IMR-90 (cell line): Measurements from ENCODE around the gene ARSH. TPM values are rescaled to one million over a fixed set of nuclear protein-coding genes. Genes with fewer than 3 reads are reported as not detected.

Experiments
- ATAC-seq: fragments of 200-7000 bp; cut with Tn5 transposase; 2 replicates; pipeline ENCODE4 v1.9.1; 2020; ENCODE audit warnings: low read depth, mild to moderate bottlenecking, moderate library complexity
- BruUV-seq: library from RNA; stranded (reverse); fragments of 400-500 nt; replicated peaks from 2 replicates; lab custom pipeline; 2021; lab: Mats Ljungman, UMichigan
- CTCF ChIA-PET: fragments of 300-600 bp; formaldehyde crosslinking; extraction: SDS; loops from one replicate; lab custom pipeline; 2021; ENCODE audit warnings: antibody characterized with exemption; lab: Yijun Ruan, JAX
- POLR2A ChIA-PET: fragments of 300-600 bp; sonication (Branson Sonifier 250); formaldehyde crosslinking; loops from one replicate; lab custom pipeline; 2022; ENCODE audit warnings: antibody characterized with exemption; ENCODE audit not compliant: unreplicated experiment; lab: Charles Lee
- DNase-seq: peaks from one replicate; pipeline ENCODE4 v3.0.0; 2013
- H2AFZ ChIP-seq: replicated peaks from 2 replicates; pipeline ENCODE3; 2013; ENCODE audit warnings: low read length, mild to moderate bottlenecking; ENCODE audit not compliant: poor library complexity
- H2AK5ac ChIP-seq: 2 replicates; pipeline ENCODE4 v1.6.1; 2013; ENCODE audit warnings: low read depth, low read length, inconsistent platforms
- H2AK9ac ChIP-seq: replicated peaks from 2 replicates; pipeline ENCODE3; 2013; ENCODE audit warnings: mild to moderate bottlenecking, low read depth, low read length, moderate library complexity; ENCODE audit not compliant: poor library complexity
- H2BK120ac ChIP-seq: 2 replicates; pipeline ENCODE4 v1.6.1; 2013; ENCODE audit warnings: low read depth, low read length, inconsistent platforms
- H2BK15ac ChIP-seq: 3 replicates; pipeline ENCODE4 v1.6.1; 2013; ENCODE audit warnings: low read depth, low read length, inconsistent platforms
- H2BK20ac ChIP-seq: 2 replicates; pipeline ENCODE4 v1.6.1; 2013; ENCODE audit warnings: low read depth, mild to moderate bottlenecking, inconsistent platforms, low read length, moderate library complexity
- H2BK5ac ChIP-seq: 2 replicates; pipeline ENCODE4 v1.6.1; 2013; ENCODE audit warnings: mild to moderate bottlenecking, low read depth, low read length, inconsistent platforms; ENCODE audit not compliant: poor library complexity, severe bottlenecking
- H3K14ac ChIP-seq: replicated peaks from 2 replicates; pipeline ENCODE4 v1.6.1; 2013; ENCODE audit warnings: low read depth, low read length, inconsistent platforms
- H3K18ac ChIP-seq: 2 replicates; pipeline ENCODE4 v1.6.1; 2013; ENCODE audit warnings: low read depth, low read length, control low read depth
- H3K23ac ChIP-seq: 2 replicates; pipeline ENCODE4 v1.6.1; 2013; ENCODE audit warnings: low read depth, low read length, inconsistent platforms
- H3K27ac ChIP-seq: 2 replicates; pipeline ENCODE4 v1.5.1; 2013; ENCODE audit warnings: mild to moderate bottlenecking, control low read depth, low read length; ENCODE audit not compliant: insufficient read depth
- H3K27me3 ChIP-seq: 2 replicates; pipeline ENCODE4 v1.6.1; 2013; ENCODE audit warnings: low read length; ENCODE audit not compliant: control insufficient read depth, insufficient read depth
- H3K36me3 ChIP-seq: 2 replicates; pipeline ENCODE4 v1.6.1; 2013; ENCODE audit warnings: low read length, mixed read lengths; ENCODE audit not compliant: control insufficient read depth, insufficient read depth
- H3K4ac ChIP-seq: 2 replicates; pipeline ENCODE4 v1.6.1; 2013; ENCODE audit warnings: low read depth, low read length, inconsistent platforms
- H3K4me1 ChIP-seq: 2 replicates; pipeline ENCODE4 v1.6.1; 2013; ENCODE audit warnings: low read length, mixed read lengths; ENCODE audit not compliant: control insufficient read depth, insufficient read depth
- H3K4me2 ChIP-seq: 2 replicates; pipeline ENCODE4 v1.6.1; 2013; ENCODE audit warnings: low read depth, mild to moderate bottlenecking, control low read depth, low read length, moderate library complexity
- H3K4me3 ChIP-seq: 2 replicates; pipeline ENCODE4 v1.5.1; 2013; ENCODE audit warnings: low read depth, mild to moderate bottlenecking, control low read depth, low read length, moderate library complexity; ENCODE audit not compliant: insufficient read depth
- H3K56ac ChIP-seq: 2 replicates; pipeline ENCODE4 v1.6.1; 2013; ENCODE audit warnings: low read length, inconsistent platforms; ENCODE audit not compliant: insufficient read depth; ENCODE audit errors: extremely low read depth
- H3K79me1 ChIP-seq, 2 experiments: 2 replicates each; pipeline ENCODE4 v1.6.1; 2013; ENCODE audit warnings: low read length in 2 of 2, inconsistent platforms in 1 of 2, low read depth in 1 of 2
- H3K9ac ChIP-seq: 2 replicates; pipeline ENCODE4 v1.6.1; 2013; ENCODE audit warnings: low read depth, low read length, control low read depth
- H3K9me1 ChIP-seq: 2 replicates; pipeline ENCODE4 v1.6.1; 2013; ENCODE audit warnings: low read length, inconsistent platforms; ENCODE audit not compliant: insufficient read depth
- H3K9me3 ChIP-seq: 2 replicates; pipeline ENCODE4 v1.6.1; 2013; ENCODE audit warnings: low read length; ENCODE audit not compliant: control insufficient read depth, insufficient read depth
- H4K20me1 ChIP-seq: 2 replicates; pipeline ENCODE4 v1.6.1; 2013; ENCODE audit warnings: low read length, inconsistent platforms; ENCODE audit not compliant: insufficient read depth
- H4K5ac ChIP-seq: 2 replicates; pipeline ENCODE4 v1.6.1; 2013; ENCODE audit warnings: mild to moderate bottlenecking, low read depth, low read length, control low read depth
- H4K8ac ChIP-seq, 2 experiments: 2 replicates each; pipeline ENCODE4 v1.6.1; 2013; ENCODE audit warnings: low read depth in 2 of 2, low read length in 2 of 2, control low read depth in 1 of 2, inconsistent platforms in 1 of 2
- H4K91ac ChIP-seq: 2 replicates; pipeline ENCODE4 v1.6.1; 2013; ENCODE audit warnings: low read depth, low read length, inconsistent platforms; ENCODE audit not compliant: insufficient read depth
- BHLHE40 ChIP-seq: fragments of 150-350 bp; IDR thresholded peaks from 2 replicates; pipeline ENCODE4 v1.6.1; 2016; ENCODE audit warnings: mild to moderate bottlenecking, low read depth, low read length
- CEBPB ChIP-seq: IDR thresholded peaks from 2 replicates; pipeline ENCODE4 v1.6.1; 2012; ENCODE audit warnings: low read depth, low read length, improper control_type of control experiment
- FOS ChIP-seq: fragments of 150-350 bp; IDR thresholded peaks from 2 replicates; pipeline ENCODE4 v1.6.1; 2016; ENCODE audit warnings: low read depth, low read length
- MAFK ChIP-seq: IDR thresholded peaks from 2 replicates; pipeline ENCODE4 v1.6.1; 2012; ENCODE audit warnings: low read depth, low read length, improper control_type of control experiment
- MAZ ChIP-seq: IDR thresholded peaks from 2 replicates; pipeline ENCODE4 v1.6.1; 2012; ENCODE audit warnings: low read depth, mild to moderate bottlenecking, low read length, improper control_type of control experiment, moderate library complexity, borderline replicate concordance
- MXI1 ChIP-seq: IDR thresholded peaks from 2 replicates; pipeline ENCODE4 v1.6.1; 2012; ENCODE audit warnings: low read depth, mild to moderate bottlenecking, low read length, moderate library complexity, borderline replicate concordance
- POLR2A ChIP-seq: IDR thresholded peaks from 2 replicates; pipeline ENCODE4 v1.6.1; 2012; ENCODE audit warnings: mild to moderate bottlenecking, low read depth, low read length
- RCOR1 ChIP-seq: IDR thresholded peaks from 2 replicates; pipeline ENCODE4 v1.6.1; 2012; ENCODE audit warnings: mild to moderate bottlenecking, low read length, improper control_type of control experiment; ENCODE audit not compliant: insufficient replicate concordance
- RFX5 ChIP-seq: IDR thresholded peaks from 2 replicates; pipeline ENCODE4 v1.8.0; 2012; ENCODE audit warnings: low read depth, mild to moderate bottlenecking, low read length, moderate library complexity
- WGBS, 2 experiments: methylation state at CpG; one replicate each; pipeline versions ENCODE4 v1.1.5 to v1.1.7; 2013; ENCODE audit warnings: missing lambda C conversion rate in 2 of 2; ENCODE audit not compliant: insufficient read length in 1 of 2; ENCODE audit errors: extremely low coverage in 2 of 2; 5-methylcytosine and 5-hydroxymethylcytosine counted together
- dilution Hi-C: fragments of 300-500 bp; cut with HindIII; formaldehyde crosslinking; loops from one replicate; pipeline ENCODE4 v1.14.3; 2018; ENCODE audit warnings: low sequenced_read_pairs; ENCODE audit not compliant: unreplicated experiment
- in situ Hi-C: fragments of 300-500 bp; cut with MboI; formaldehyde crosslinking; loops from 3 replicates; pipeline ENCODE4 v1.14.3; 2019; ENCODE audit warnings: low sequenced_read_pairs, inconsistent platforms, mixed read lengths
- intact Hi-C: fragments of 100-400 bp; cut with micrococcal nuclease; formaldehyde crosslinking; loops from 2 replicates; pipeline ENCODE4 v1.10.0; 2022
- polyA plus RNA-seq, 3 experiments: library from polyadenylated mRNA; depleted of rRNA; stranded (reverse); fragments of >200 nt; gene quantifications; 2 replicates each; pipeline ENCODE4 v1.2.3, GENCODE V29; 2012; ENCODE audit warnings: low replicate concordance in 1 of 3
- total RNA-seq: library from RNA; depleted of rRNA; stranded (reverse); fragments of >200 nt; gene quantifications from 2 replicates; pipeline ENCODE4 v1.2.3, GENCODE V29; 2012
- TF ChIP-seq, protein P1 (sequence below): fragments of 150-350 bp; IDR thresholded peaks from 2 replicates; pipeline ENCODE4 v1.6.1; 2017; ENCODE audit warnings: mild to moderate bottlenecking, antibody characterized with exemption, low read length, low read depth

ARSH gene
- total and polyA plus RNA-seq, 2 of the 4 experiments (the other 2 are of a cell fraction) = not detected

DNA sequence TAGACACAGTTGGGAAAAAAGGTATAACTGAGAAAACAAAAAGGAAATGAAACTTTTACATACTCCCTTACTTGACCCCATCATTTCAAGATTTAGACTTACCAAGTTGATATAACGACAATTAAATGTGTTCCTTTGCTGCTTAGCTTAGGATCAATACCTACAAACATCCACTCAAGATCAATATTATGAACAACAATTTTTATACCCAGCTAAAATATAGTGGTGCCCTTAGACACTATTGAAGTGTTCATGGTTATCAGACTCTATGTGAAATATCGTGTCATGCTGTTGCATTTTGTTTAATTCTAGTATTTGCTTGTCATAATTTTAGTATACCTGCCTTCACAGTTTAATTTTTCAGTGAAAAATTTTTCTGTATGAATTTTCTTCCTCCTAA is 4.2 kb downstream of the ARSH start:
- Histone ChIP-seq H3K4me1 (no peaks in the 10 kb centered on the region), H2BK5ac (no peak overlapping the region), H2AK5ac (no peak overlapping the region), H3K56ac (no peak overlapping the region), H2BK120ac (no peak overlapping the region), H3K9me3 (peaks cover 4% of the 10 kb centered on the region), H3K4me3 (no peak overlapping the region), H3K4ac (no peak overlapping the region), H3K23ac (no peak overlapping the region), H3K14ac (no peak overlapping the region), H3K79me1 (no peaks in the 10 kb centered on the region), H2AFZ (no peak overlapping the region), H3K27me3 (no peaks in the 10 kb centered on the region), H4K20me1 (no peaks in the 10 kb centered on the region), H2BK20ac (no peak overlapping the region), H4K8ac (no peak overlapping the region), H3K18ac (no peak overlapping the region), H4K91ac (no peak overlapping the region), H3K9ac (no peak overlapping the region), H3K27ac (no peak overlapping the region), H3K9me1 (no peaks in the 10 kb centered on the region), H3K36me3 (no peaks in the 10 kb centered on the region), H2BK15ac (no peak overlapping the region), H4K5ac (no peak overlapping the region), H2AK9ac (no peak overlapping the region), H3K4me2 (no peak overlapping the region)
- intact Hi-C loops = no loop called here
- TF ChIP-seq, protein P1, sequence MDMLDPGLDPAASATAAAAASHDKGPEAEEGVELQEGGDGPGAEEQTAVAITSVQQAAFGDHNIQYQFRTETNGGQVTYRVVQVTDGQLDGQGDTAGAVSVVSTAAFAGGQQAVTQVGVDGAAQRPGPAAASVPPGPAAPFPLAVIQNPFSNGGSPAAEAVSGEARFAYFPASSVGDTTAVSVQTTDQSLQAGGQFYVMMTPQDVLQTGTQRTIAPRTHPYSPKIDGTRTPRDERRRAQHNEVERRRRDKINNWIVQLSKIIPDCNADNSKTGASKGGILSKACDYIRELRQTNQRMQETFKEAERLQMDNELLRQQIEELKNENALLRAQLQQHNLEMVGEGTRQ = no peak
- TF ChIP-seq POLR2A = no peak
- no peak for TF ChIP-seq MAFK
- TF ChIP-seq MAZ = no peak
- no peak for TF ChIP-seq FOS
- TF ChIP-seq BHLHE40 = no peak
- no peak for TF ChIP-seq MXI1
- no peak for TF ChIP-seq CEBPB
- TF ChIP-seq RCOR1 = no peak
- no peak for TF ChIP-seq RFX5
- DNase-seq (no peak), ATAC-seq (no peak)
- ChIA-PET POLR2A (no interaction called here), CTCF (no interaction called here)
- dilution Hi-C loops = no loop called here
- in situ Hi-C loops = no loop called here
- no TSS peak for BruUV-seq
- no CpG with 5 or more reads among the region's 2 CpGs for WGBS, 2 experiments
